ENCODE results near the gene MAP2K5.

Gene MAP2K5

GRCh38 chr15:67524235-67524634 is 18.3 kb upstream of the MAP2K5 start:
- TF ChIP-seq POLR2A (IDR thresholded peaks at IDR 0.05; ENCODE audit: extremely low read depth, insufficient read length) (no peak), MYC (IDR thresholded peaks at IDR 0.05; ENCODE audit: low read depth, low read length) (no peak), MAX (IDR thresholded peaks at IDR 0.05; ENCODE audit: low read depth, low read length) (no peak)
- no peak for DNase-seq (ENCODE audit: low read depth)
- peak overlapping the region; percentile 78 for H3K4me3 ChIP-seq (ENCODE audit: low read depth, low read length)

GRCh38 chr15:67528513-67528912 is 14.0 kb upstream of the MAP2K5 start:
- TF ChIP-seq CTCF (IDR thresholded peaks at IDR 0.05; ENCODE audit: low read depth, low read length) (no peak), POLR2A (IDR thresholded peaks at IDR 0.05; ENCODE audit: extremely low read depth, insufficient read length) (no peak), MYC (IDR thresholded peaks at IDR 0.05; ENCODE audit: low read depth, low read length) (no peak), MAX (IDR thresholded peaks at IDR 0.05; ENCODE audit: low read depth, low read length) (no peak)
- no peak overlapping the region for H3K4me3 ChIP-seq (ENCODE audit: low read depth, low read length)
- no peak for DNase-seq (ENCODE audit: low read depth)

- TF ChIP-seq MAX (IDR thresholded peaks at IDR 0.05; ENCODE audit: low read depth, low read length), result no peak
- no peak overlapping the region for H3K4me3 ChIP-seq (ENCODE audit: low read depth, low read length)
- DNase-seq (ENCODE audit: low read depth), result peak; percentile 15
These were observed 11.1 kb upstream of the MAP2K5 start for GRCh38 chr15:67531379-67531914.

- no peak for DNase-seq (ENCODE audit: low read depth)
- no peak overlapping the region for H3K4me3 ChIP-seq (ENCODE audit: low read depth, low read length)
- no peak for TF ChIP-seq MYC (IDR thresholded peaks at IDR 0.05; ENCODE audit: low read depth, low read length)
These were observed 8.6 kb upstream of the MAP2K5 start for GRCh38 chr15:67533873-67534272.

- DNase-seq (ENCODE audit: low read depth), result no peak
- no peak for TF ChIP-seq MYC (IDR thresholded peaks at IDR 0.05; ENCODE audit: low read depth, low read length)
- no peak for TF ChIP-seq POLR2A (IDR thresholded peaks at IDR 0.05; ENCODE audit: extremely low read depth, insufficient read length)
- TF ChIP-seq CTCF (IDR thresholded peaks at IDR 0.05; ENCODE audit: low read depth, low read length), result no peak
- TF ChIP-seq MAX (IDR thresholded peaks at IDR 0.05; ENCODE audit: low read depth, low read length), result no peak
- no peak overlapping the region for H3K4me3 ChIP-seq (ENCODE audit: low read depth, low read length)
These were observed 8.1 kb upstream of the MAP2K5 start for GRCh38 chr15:67534360-67534759.

GRCh38 chr15:67537771-67538170 is 4.7 kb upstream of the MAP2K5 start:
- no peak for DNase-seq (ENCODE audit: low read depth)
- no peak for TF ChIP-seq CTCF (IDR thresholded peaks at IDR 0.05; ENCODE audit: low read depth, low read length)
- no peak for TF ChIP-seq MYC (IDR thresholded peaks at IDR 0.05; ENCODE audit: low read depth, low read length)
- TF ChIP-seq MAX (IDR thresholded peaks at IDR 0.05; ENCODE audit: low read depth, low read length), result no peak
- no peak for TF ChIP-seq POLR2A (IDR thresholded peaks at IDR 0.05; ENCODE audit: extremely low read depth, insufficient read length)
- H3K4me3 ChIP-seq (ENCODE audit: low read depth, low read length), result no peak overlapping the region

- TF ChIP-seq CTCF (IDR thresholded peaks at IDR 0.05; ENCODE audit: low read depth, low read length) (no peak), MYC (IDR thresholded peaks at IDR 0.05; ENCODE audit: low read depth, low read length) (no peak), MAX (IDR thresholded peaks at IDR 0.05; ENCODE audit: low read depth, low read length) (no peak), POLR2A (IDR thresholded peaks at IDR 0.05; ENCODE audit: extremely low read depth, insufficient read length) (no peak)
- peak overlapping the region; percentile 85 for H3K4me3 ChIP-seq (ENCODE audit: low read depth, low read length)
- DNase-seq (ENCODE audit: low read depth), result no peak
These were observed 830 bp downstream of the MAP2K5 start for GRCh38 chr15:67543348-67543718.
